NB4 (cell line): ENCODE data around the gene CASP5.

ENCODE experiments used
- MAX ChIP-seq: IDR thresholded peaks from 2 replicates; pipeline ENCODE4 v1.6.1; 2011; ENCODE audit warnings: low read depth, low read length
- MYC ChIP-seq: IDR thresholded peaks from 2 replicates; pipeline ENCODE4 v1.6.1; 2011; ENCODE audit warnings: low read depth, low read length
- POLR2A ChIP-seq: IDR thresholded peaks from 2 replicates; pipeline ENCODE4 v1.6.1; 2011; ENCODE audit warnings: mild to moderate bottlenecking; ENCODE audit not compliant: insufficient read length; ENCODE audit errors: extremely low read depth
- TF ChIP-seq, protein P1 (sequence below): IDR thresholded peaks from one replicate; pipeline ENCODE4 v1.5.1; 2012; ENCODE audit warnings: low read depth, low read length

DNA sequence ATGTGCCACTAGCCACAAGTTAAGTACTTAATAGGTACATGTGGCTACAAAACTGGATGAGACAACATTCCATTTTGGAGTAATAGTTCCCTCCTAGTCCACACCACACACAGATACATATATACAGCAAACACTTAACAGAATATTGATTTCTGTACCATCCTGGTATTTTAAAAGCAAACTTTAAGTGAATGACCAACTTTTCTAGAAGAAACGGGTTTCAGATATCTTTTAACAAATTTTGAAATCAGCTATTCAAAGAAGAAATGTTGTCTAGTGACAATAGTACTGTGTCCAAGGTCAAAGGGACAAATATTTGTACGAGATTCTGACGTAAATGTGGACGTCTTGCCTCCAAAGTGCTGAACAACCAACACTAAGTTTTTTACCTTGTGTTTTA is 34.5 kb upstream of the CASP5 start:
- TF ChIP-seq, protein P1, sequence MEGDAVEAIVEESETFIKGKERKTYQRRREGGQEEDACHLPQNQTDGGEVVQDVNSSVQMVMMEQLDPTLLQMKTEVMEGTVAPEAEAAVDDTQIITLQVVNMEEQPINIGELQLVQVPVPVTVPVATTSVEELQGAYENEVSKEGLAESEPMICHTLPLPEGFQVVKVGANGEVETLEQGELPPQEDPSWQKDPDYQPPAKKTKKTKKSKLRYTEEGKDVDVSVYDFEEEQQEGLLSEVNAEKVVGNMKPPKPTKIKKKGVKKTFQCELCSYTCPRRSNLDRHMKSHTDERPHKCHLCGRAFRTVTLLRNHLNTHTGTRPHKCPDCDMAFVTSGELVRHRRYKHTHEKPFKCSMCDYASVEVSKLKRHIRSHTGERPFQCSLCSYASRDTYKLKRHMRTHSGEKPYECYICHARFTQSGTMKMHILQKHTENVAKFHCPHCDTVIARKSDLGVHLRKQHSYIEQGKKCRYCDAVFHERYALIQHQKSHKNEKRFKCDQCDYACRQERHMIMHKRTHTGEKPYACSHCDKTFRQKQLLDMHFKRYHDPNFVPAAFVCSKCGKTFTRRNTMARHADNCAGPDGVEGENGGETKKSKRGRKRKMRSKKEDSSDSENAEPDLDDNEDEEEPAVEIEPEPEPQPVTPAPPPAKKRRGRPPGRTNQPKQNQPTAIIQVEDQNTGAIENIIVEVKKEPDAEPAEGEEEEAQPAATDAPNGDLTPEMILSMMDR, result no peak
- TF ChIP-seq POLR2A, result no peak
- no peak for TF ChIP-seq MAX
- no peak for TF ChIP-seq MYC
